ENCODE results near the gene C5orf58.

DNA sequence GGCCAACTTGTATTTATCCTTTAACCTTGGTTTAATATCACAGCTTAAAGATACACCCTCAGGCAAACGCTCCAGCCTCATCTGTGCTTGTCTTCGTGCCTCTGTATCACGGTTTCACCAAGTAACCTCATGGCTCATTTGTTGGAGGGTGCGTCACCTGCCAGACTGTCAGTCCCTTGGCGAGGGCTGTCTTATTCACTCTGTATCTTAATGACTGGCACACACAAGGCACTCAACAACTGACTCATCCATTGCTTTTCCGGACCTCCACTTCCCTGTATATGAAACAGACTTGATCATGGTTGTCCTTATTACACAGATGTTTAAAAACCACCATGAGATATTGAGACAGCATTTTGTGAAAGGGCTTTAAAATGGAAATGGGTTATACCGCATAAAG lies 36.8 kb downstream of the C5orf58 start:
- TF ChIP-seq, protein P1, sequence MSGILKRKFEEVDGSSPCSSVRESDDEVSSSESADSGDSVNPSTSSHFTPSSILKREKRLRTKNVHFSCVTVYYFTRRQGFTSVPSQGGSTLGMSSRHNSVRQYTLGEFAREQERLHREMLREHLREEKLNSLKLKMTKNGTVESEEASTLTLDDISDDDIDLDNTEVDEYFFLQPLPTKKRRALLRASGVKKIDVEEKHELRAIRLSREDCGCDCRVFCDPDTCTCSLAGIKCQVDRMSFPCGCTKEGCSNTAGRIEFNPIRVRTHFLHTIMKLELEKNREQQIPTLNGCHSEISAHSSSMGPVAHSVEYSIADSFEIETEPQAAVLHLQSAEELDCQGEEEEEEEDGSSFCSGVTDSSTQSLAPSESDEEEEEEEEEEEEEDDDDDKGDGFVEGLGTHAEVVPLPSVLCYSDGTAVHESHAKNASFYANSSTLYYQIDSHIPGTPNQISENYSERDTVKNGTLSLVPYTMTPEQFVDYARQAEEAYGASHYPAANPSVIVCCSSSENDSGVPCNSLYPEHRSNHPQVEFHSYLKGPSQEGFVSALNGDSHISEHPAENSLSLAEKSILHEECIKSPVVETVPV (CRISPR knock-in tag; IDR thresholded peaks at IDR 0.05) = no peak
- TF ChIP-seq ZFP3 (CRISPR knock-in tag; IDR thresholded peaks at IDR 0.05) (no peak), ZNF8 (CRISPR knock-in tag; IDR thresholded peaks at IDR 0.05) (no peak), TOX (CRISPR knock-in tag; IDR thresholded peaks at IDR 0.05; ENCODE audit: borderline replicate concordance) (no peak), POU6F1 (CRISPR knock-in tag; IDR thresholded peaks at IDR 0.05; ENCODE audit: borderline replicate concordance, low read depth) (no peak), CSDC2 (CRISPR knock-in tag; IDR thresholded peaks at IDR 0.05) (no peak), ZFP30 (CRISPR knock-in tag; IDR thresholded peaks at IDR 0.05) (no peak), GLIS3 (CRISPR knock-in tag; IDR thresholded peaks at IDR 0.05) (no peak), ARNTL (CRISPR knock-in tag; IDR thresholded peaks at IDR 0.05; ENCODE audit: borderline replicate concordance, low read depth) (no peak), PPARA (CRISPR knock-in tag; IDR thresholded peaks at IDR 0.05; ENCODE audit: borderline replicate concordance) (no peak), TCF4 (CRISPR knock-in tag; IDR thresholded peaks at IDR 0.05; ENCODE audit: borderline replicate concordance) (no peak)
- TF ChIP-seq, protein P2, sequence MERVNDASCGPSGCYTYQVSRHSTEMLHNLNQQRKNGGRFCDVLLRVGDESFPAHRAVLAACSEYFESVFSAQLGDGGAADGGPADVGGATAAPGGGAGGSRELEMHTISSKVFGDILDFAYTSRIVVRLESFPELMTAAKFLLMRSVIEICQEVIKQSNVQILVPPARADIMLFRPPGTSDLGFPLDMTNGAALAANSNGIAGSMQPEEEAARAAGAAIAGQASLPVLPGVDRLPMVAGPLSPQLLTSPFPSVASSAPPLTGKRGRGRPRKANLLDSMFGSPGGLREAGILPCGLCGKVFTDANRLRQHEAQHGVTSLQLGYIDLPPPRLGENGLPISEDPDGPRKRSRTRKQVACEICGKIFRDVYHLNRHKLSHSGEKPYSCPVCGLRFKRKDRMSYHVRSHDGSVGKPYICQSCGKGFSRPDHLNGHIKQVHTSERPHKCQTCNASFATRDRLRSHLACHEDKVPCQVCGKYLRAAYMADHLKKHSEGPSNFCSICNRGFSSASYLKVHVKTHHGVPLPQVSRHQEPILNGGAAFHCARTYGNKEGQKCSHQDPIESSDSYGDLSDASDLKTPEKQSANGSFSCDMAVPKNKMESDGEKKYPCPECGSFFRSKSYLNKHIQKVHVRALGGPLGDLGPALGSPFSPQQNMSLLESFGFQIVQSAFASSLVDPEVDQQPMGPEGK (CRISPR knock-in tag; IDR thresholded peaks at IDR 0.05; ENCODE audit: borderline replicate concordance) = no peak
- TF ChIP-seq, protein P3, sequence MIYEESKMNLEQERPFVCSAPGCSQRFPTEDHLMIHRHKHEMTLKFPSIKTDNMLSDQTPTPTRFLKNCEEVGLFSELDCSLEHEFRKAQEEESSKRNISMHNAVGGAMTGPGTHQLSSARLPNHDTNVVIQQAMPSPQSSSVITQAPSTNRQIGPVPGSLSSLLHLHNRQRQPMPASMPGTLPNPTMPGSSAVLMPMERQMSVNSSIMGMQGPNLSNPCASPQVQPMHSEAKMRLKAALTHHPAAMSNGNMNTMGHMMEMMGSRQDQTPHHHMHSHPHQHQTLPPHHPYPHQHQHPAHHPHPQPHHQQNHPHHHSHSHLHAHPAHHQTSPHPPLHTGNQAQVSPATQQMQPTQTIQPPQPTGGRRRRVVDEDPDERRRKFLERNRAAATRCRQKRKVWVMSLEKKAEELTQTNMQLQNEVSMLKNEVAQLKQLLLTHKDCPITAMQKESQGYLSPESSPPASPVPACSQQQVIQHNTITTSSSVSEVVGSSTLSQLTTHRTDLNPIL (CRISPR knock-in tag; IDR thresholded peaks at IDR 0.05; ENCODE audit: low read depth) = no peak
